SHP77 (cell line): Measurements from ENCODE around the gene FASTK.

Experiments
- DNase-seq, 2 experiments: peaks; one replicate each; lab custom pipeline; 2025; lab: John Stamatoyannopoulos, UW

Gene FASTK

DNA sequence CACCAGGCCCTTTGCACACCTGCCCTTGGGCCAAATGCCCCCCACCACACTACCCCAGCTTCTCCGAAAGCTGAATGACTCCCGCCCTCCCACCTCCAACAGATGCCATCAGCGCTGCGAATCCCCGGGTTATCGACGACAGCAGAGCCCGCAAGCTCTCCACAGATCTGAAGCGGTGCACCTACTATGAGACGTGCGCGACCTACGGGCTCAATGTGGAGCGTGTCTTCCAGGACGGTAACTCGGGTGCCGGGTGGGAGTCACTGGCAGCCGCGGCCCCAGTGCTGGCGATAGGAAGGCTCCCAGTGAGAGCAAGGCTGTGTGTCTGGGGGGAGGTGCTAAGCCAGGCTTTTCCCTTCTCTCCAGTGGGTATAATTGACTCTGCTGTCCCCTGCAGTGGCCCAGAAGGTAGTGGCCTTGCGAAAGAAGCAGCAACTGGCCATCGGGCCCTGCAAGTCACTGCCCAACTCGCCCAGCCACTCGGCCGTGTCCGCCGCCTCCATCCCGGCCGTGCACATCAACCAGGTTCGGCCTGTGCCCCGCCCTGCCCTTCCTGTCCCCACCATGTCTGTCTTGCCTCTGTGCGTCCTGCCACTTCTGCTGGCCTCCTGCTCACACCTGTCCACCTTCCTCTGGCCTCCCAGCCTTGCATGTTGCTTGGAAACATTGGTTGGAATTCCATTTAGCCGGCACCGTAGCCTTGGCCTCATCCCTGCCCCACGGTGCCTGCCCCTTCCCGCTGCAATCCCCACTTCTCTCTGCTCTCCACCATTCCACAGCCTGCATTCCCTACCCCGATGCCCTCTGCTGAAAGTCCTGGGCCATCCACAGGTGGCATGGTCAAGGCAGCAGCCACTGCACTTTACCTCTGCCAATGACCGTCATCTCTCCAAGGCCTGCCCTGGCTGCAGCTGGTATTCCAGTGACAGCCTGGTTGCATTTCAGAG lies 37.8 kb upstream of the FASTK start:
- no peak for DNase-seq

DNA sequence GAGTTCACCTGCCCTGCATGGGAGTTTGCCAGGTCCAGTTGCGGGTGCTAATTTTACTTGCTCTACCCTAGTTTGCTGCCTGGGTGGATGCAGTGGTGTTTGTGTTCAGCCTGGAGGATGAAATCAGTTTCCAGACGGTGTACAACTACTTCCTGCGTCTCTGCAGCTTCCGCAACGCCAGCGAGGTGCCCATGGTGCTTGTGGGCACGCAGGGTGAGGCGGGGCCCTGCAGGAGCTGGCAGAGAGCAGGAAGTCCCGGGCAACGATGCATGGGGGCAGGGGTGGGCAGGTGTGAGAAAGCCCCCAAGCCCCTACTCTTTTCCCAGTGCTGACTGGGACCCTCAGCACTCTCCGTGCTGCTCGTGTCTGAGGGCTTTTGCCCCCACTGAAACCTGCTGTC lies 37.0 kb upstream of the FASTK start:
- DNase-seq = no peak

DNA sequence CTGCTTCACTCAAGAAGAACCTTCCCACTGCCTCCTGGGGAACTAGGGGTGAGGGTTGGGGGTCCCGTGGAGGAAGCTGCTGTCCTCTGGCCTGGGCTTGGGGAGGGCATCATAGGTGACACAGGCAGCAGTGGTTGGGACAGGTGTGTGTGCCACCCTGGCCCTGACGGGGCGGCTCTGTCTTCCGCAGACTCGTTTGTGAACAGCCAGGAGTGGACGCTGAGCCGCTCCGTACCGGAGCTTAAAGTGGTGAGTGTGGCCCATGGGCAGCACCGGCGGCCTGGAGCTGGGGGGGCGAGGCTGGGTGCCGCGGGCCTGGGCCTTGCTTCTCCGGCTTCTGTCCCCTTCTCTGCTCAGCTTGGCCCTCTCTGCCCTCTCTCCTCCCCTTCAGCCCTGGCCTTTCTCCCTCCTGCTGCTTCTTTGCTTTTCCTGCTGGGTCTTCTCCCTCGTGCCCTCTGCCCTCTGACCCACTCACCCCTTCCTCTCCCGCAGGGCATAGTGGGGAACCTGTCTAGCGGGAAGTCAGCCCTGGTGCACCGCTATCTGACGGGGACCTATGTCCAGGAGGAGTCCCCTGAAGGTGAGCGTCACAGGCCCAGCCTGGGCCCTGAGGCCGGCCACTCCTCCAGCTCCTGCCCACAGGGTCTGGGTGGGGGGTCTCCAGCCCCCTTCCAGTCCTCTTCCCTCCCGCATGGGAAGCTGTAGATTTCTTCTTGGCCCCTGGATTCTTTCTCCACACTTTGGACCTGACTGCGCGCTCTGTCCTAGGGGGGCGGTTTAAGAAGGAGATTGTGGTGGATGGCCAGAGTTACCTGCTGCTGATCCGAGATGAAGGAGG lies 36.2 kb upstream of the FASTK start:
- DNase-seq = no peak

DNA sequence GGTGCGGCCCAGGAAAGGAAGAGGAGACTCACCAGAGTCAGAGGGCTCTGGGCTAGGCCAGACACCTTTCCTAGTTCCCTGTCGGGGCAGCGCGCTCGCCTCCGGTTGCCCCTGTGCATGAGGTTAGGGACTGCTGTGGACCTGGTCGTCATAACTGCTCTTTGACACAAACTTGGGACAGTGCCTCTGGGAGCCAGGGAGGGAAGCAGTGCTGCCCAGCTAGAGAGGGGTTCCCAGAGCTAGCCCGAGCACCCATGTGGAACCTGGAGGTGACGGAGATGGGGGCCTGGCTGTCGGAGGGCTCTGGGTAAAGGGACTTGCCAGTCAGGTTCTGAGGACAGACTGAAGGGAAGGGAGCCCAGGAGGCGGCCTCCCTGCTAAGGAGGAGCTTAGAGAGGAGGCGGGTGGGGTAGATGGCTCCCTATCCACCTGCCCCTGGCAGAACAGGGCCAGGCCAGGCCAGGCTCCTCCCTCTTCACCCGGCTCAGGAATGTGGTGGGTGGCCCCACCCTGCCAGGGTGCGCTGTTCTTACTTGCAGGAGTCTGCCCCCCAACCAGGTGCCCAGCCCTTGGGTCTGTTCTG lies 35.3 kb upstream of the FASTK start:
- no peak for DNase-seq

DNA sequence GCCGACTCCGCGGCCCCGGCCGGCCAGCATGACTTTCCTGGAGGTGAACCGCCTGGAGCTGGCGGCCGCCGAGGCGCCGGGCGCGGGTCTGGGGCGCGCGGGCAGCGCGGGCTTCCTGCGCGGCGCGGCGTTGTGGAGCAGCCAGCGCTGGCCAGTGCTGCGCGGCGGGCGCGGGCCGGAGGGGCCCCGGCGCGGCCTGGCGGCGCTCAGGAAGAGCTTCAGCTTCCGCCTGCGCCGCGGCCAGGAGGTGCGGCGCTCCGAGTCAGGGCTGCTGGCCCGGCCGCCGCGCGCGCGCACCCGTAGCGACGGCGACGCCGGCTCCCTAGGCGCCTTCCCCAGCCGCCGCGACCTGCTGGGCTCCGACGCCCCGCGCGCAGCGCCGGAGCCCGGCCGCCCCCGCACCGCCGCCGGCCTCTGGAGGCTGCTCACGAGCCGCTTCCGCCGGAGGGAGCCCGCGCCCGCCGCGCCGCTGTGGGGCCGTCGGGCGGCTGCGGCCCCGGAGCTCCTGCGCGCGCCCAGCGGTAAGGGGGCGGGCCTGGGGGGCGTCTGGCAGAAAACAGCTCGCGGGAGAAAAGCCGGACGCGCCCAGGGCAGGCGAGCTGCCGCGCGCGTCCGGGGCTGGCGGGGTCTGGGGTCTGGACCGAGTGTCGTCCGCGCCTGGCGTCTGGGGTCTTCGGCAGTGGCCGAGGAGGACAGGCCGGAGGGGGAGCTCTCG lies 34.7 kb upstream of the FASTK start:
- DNase-seq = no peak

DNA sequence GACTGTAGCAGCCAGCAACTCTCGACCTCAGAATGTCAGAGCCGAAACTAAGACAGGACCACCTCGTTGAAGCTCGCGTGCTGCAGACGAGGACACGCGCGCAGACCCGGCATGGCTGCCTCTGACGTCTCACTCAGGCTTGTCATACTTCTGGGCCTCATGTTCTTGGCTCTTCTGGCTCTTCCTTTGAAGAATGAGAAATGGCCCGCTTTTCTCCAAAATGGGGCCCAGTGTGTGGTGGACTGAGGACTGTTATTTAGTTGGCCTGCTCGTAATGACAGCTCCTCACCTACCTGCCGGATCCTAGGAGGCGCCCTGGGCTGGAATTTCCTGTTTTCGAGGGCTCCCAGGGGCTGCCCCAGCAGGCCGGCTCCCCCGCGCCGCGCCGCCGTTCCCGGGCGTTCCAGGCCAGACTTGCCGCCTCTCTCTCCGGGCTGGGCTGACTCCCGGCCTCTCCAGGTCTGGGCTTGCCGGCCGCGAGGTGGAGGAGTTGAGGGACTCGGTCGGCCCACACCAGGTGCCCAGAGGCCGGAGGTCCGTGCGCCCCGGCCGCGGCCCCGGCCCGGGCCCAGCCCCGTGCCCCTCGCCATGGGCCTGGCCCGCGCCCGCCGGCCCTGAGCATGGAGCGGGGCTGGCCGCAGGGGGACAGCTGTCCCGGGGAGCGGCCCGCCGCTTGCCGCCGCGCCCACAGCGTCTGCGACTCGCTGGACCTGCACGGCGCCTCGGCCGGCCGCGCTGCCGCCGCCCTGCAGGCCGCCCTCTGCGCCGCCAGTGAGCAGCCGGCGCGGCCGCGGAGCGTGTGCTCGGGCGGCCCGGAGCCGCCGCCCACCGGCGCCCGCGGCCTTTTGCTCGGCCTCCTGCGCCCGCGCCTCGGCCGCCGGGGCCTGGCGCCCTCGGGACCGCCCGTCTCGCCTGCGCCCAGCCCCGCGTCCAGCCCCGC lies 33.8 kb upstream of the FASTK start:
- DNase-seq = no peak

DNA sequence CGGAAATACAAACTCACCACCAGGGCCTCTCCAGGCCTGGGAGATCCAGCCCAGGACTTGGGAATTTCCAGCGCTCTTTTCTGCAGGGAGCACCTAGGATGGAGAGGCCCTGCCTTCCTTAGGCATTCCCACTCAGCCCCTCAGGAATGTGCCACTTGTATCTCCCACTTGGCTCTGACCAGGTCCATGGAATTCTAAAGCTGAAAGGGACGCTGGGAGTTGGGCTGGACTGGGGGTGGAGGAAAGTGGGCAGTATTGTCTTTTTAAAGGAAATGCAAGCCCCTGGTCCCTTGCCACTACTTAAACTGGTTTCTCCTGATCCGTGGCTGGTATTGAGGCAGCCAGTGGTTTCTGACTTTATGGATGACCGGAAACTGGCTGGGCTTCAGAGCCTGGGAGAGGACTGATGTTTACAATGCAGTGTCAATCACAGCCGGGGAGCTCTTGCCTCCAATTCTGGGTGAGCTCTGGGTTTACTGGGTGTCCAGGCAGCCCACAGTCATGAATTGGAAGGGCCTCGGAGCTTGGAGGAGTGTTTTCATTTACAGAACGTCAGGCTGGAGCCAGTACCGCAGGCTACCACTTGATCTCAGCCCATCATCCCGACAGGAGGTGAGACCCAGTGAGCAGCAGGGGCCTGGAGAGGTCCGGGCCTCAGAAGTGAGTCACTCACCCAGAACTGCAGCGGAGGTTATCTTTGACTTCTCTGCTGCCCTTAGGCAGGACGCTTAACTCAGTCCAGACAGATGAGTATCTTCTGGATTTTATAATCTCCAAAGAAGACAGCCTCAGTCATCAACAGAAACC lies 32.9 kb upstream of the FASTK start:
- DNase-seq = no peak

DNA sequence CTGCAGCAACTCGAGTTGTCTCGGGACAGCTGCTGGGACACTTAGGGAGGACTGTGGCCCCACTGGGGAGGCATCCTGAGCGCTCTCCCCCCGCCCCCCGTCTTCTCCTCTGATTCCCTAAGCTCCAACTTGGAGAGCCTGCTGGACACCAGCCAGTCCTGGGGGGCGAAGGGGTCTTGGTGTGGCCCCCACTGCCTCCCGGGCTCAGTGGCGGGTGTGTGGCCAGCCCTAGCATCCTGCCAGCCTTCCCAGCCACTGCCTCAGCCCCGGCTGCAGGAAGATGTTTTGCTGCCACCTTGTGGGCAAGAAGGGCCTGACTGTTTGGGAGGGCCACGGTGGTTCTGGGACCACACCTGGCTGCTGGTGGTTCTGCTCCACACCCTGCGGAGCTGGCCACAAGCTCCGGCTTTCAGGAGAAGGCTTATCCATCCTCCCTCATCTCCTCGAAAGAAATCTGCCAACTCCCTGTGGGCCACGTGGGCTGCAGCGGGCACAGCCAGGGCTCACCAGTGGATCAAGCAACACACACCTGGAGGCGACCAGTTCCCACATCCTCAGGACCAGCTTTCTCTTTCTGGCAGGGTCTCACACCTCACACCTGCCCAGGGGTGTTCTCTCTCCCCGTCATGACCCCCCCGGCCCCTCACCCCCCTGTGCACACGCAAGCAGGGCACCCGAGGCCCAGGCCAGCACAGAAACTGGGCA lies 30.5 kb upstream of the FASTK start:
- peak; percentile 32 to 63 for DNase-seq

DNA sequence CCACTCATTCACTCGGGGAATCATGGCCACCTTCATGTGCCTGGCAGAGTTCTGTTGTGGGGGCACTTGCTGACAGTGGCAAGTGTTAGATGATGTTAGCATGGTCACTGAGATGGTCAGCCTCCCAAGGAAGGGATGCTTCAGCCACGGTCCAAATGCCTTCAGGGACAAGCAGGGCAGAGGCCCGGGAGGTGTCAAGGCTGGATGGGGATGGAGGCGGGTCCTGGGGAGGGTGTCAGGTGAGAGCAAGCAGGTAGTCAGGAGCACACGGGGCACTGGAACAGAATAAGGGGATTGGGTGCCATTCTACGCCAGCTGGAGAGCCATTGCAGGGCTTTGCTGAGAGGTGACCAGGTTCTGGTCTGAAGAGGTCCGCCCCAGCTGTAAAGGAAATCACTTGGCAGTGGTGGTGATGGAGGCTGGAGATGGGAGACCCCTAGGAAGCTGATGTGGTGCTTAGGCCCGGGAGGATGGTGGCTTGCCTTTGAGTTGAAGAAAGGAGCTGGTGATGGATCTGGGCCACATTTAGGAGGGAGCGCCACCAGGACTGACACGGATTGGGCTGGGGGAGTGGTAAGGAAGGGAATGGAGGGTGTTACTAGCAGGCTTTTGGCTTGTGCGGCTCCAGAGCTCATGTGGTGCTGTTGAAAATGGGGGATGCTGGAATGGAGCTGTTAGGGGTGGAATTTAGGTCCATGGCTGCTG lies 29.8 kb upstream of the FASTK start:
- DNase-seq = no peak

DNA sequence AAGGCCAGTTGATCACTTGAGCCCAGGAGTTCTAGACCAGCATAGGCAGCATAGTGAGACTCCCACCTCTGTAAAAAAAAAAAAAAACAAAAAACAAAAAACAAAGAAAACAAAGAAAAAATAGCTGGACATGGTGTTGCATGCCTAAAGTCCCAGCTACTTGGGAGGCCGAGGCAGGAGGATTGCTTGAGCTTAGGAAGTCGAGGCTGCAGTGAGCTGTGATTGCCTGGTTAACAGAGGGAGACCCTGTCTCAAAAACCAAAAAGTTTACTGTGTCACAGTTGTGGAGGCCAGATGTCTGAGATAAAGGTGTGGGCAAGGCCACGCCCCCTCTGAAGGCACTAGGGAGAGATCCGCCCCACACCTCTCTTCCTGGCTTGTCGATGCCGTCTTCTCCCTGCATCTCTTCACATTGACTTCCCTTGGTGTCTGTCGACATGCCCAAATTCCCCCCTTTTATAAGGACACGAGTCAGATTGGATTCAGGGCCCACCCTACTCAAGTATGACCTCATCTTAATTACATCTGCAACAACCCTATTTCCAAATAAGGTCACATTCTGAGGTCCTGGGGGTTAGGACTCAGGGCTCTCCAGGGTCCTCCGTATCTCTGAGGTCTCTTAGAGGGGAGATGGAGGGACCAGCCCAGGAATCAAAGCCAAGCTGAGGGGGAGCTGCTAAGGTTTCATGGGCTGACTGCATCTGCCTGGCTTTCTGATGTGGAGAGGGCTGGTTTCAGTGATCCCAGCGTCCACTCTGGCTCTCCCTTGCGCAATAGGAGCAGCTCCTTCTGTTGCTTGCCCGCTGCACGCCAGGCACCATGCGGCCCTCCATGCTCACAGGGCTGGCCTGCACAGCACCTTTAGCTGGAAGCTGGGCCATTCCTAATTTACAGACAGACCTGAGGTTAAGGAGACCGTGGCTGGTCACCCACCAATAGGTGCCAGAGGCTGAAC lies 28.8 kb upstream of the FASTK start:
- no peak for DNase-seq

DNA sequence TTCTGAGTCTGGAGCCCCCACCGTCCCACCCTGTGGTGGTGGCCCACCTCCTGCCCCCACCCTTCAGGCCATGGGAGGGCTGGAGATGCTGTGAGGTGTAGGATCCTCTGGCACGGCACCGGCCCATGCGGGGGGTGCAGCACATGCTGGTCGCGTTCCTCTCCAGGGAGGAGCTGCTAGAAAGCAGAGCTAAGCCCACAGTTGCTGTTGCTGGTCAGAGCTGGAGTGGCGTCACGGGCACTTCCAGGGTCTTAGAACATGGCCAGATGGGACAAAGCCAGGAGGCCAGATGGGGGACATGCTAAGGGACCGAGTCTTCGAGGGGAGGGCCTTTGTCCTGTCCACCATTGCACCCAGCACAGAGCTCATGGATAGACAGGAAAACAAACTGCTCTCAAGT lies 27.3 kb upstream of the FASTK start:
- no peak for DNase-seq

DNA sequence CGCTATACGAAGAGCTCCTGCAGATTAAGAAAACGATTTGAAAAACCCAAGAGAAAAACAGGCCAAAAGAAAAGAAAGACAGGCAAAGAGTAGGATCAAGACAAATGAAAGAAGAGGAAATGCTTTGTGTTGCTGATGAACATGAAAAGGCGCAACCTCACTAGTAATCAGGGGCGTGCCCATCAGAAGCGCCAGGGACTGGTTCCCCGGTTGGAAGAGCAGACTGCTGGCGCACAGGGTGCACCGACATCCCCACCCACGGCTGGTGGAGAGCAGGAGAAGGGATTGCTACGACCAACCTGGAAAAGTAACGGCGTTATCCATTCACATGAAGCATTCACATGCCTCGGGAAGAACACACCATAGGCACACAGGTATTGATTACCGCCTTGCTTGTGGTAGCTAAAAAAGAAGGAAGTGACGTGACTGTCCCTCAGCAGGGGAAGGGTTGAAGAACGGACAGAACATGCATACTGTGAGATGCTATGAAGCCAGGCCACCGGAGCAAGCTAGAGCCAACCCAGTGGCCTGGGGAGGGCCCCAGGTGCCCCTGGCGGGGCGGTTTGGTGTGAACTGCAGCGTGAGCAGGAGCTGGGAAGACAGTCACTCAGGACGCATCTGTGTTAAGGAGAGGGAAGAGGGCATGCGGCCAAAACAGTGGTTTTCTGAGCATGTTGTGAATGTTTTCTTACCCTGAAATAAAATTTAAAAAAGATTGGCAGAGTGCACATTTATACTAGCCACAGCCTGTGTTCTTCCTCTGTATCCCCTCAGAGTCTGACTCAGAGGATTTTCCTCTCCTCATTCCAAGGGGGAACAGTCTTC lies 24.0 kb upstream of the FASTK start:
- no peak for DNase-seq

DNA sequence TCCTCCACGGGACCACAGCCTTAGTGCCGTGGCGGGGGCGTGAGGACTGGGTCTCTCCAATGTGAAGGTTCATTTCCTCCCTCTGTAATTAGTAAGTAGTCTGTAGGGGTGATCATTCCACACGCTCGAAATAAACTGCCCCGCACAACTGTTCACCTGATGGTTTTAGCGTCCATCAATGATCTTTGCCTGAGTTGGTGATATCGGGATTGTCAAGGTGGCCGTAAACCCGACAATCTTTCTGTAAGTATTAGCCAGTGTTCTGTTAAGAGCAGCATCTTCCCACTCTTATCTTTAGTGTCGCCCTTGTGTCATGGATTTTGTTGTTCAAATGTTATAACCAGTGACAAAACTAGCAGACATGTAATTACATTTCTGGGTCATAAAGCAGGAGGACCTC lies 23.4 kb upstream of the FASTK start:
- no peak for DNase-seq

DNA sequence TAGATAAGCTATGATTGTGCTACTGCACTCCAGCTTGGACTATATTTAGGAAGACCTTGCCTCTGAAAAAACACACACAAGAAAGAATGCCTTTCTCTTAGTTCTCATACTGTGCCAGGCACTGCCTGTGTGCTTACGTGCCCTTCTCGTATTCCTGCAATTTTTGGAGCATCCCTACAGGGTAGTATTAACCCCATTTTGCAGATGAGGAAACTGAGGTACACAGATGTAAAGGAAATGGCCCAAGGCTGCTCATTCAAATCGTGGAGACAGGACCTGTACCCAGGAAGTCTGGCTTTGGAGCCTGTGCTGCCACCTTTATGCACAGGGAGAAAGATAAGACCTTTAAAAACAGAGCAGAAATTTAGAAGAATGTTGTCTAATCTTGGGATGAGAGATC lies 22.4 kb upstream of the FASTK start:
- DNase-seq = no peak

DNA sequence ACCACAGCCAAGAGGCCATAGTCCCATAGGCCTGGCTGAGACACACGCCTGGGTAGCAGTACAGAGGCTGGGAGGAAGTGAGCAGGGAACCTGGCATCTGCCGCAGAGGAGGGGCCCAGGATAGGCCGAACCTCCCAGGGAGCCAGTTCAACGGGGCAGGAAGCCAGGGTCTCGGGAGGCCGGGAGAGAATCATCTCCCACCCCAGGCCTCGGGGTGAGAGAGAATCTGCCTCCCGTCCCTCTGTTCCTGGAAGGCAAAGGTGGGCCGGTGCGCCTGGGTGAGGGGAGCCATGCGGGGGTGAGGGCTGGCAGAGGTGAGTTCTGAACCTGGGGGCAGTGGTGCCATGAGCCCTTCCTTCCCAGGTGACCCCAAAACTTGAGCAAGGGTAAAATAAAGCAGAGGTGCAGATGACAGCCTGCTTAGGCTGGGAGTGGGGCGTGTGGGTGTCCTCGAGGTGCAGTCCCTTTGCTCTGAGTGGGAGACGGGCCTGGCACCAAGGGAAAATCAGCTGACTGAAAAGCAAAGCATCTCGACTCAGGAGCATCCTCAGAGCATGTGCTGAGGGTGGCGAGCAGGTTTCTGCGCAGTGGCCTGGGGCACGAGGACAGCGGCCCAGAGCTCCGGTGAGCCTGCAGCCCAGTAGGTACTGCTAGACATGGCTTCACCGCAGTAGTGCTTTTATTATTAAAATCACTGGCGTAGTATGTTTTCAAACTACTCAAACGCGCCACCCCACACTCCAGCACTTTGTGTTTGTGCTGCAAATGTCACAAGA lies 21.2 kb upstream of the FASTK start:
- no peak for DNase-seq

DNA sequence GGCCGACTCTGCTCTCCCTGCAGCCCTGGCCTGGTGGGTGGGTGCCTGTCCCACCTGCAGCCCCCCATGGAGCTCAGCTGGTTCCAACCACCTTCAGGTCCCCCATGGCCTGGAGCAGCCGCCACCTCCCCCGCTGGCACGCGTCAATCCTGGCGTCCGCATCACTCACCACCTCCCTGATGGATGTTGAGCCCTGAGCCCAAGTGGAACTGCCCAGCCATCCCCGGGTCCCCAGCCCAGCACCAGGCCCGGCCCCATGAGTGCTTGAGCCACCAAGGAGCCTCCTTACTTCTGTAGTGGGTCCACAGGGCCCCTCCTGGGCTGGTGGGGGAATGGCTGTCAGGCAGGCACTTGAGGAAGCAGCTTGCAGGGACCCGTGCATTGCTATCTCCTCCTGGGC lies 20.3 kb upstream of the FASTK start:
- no peak for DNase-seq
